ENCODE data around the gene SDK2.

GRCh38 chr17:73341350-73342049, 302.7 kb downstream of the SDK2 start:
- no peak for TF ChIP-seq CTCF (IDR thresholded peaks at IDR 0.05)
- TF ChIP-seq POLR2A (IDR thresholded peaks at IDR 0.05), result no peak
